Measurements from ENCODE around the gene UPP2. TPM values are rescaled to one million over a fixed set of nuclear protein-coding genes. Genes with fewer than 3 reads are reported as not detected.

UPP2 gene
- polyA plus RNA-seq, 2 of the 4 experiments (the other 2 are of a cell fraction) = not detected

- ATAC-seq (no peak), FAIRE-seq (no peak)
- CTCF ChIA-PET = interaction anchor here (1.3 to 1.6 kb wide), 2 partner anchors 8 to 19 kb away, joined by 3 to 4 read pairs; no protein-coding TSS in a partner anchor
Observed at GRCh38 chr2:158061763-158062162, 39.9 kb upstream of the UPP2 start.

DNA sequence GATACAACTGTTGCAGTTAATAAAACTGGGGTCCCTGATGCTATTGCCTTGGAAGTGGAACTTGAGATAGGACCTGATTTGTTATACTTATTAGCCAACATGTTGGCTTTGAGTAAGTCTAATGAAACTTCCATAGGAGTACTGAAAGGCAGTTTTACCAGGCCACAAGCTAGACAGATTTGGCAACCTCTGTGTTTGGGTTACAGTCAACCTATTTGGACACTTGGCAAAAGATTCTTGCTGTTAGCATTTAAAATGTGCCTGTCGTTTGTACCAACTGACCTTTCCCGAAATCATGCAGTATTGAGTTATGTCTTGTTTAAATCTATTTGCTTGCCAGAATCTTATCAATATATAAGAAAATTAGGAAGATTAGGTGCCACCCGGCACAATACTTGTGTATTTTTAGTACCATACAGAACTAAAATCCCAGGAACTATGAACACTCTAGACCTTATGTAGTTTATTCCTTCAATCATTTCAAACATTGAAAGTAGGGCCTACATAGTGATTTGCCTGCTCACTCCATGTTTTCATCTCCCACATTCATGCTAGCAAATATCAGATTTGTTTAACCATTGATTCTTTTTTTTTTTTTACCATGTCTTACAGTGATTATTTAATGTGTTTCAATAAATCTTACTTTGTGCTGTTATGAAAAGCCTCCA, 35.5 kb upstream of the UPP2 start:
- ChIA-PET CTCF (interaction anchor here (1.0 kb wide), 1 partner anchor 688 kb away, joined by 3 read pairs; no protein-coding TSS in a partner anchor), POLR2A (no interaction called here)
- no peak overlapping the region for H3K4me3 ChIP-seq
- DNase-seq (ENCODE audit: low read depth in 1 of 2, low spot score in 1 of 2) (no peak), FAIRE-seq (no peak), ATAC-seq (no peak)
- no peak overlapping the region for H3K27ac ChIP-seq
- no peak for TF ChIP-seq EP300 (IDR thresholded peaks at IDR 0.05)
- no peak for TF ChIP-seq MAX (IDR thresholded peaks at IDR 0.05)
- TF ChIP-seq, protein P1, sequence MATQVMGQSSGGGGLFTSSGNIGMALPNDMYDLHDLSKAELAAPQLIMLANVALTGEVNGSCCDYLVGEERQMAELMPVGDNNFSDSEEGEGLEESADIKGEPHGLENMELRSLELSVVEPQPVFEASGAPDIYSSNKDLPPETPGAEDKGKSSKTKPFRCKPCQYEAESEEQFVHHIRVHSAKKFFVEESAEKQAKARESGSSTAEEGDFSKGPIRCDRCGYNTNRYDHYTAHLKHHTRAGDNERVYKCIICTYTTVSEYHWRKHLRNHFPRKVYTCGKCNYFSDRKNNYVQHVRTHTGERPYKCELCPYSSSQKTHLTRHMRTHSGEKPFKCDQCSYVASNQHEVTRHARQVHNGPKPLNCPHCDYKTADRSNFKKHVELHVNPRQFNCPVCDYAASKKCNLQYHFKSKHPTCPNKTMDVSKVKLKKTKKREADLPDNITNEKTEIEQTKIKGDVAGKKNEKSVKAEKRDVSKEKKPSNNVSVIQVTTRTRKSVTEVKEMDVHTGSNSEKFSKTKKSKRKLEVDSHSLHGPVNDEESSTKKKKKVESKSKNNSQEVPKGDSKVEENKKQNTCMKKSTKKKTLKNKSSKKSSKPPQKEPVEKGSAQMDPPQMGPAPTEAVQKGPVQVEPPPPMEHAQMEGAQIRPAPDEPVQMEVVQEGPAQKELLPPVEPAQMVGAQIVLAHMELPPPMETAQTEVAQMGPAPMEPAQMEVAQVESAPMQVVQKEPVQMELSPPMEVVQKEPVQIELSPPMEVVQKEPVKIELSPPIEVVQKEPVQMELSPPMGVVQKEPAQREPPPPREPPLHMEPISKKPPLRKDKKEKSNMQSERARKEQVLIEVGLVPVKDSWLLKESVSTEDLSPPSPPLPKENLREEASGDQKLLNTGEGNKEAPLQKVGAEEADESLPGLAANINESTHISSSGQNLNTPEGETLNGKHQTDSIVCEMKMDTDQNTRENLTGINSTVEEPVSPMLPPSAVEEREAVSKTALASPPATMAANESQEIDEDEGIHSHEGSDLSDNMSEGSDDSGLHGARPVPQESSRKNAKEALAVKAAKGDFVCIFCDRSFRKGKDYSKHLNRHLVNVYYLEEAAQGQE (IDR thresholded peaks at IDR 0.05) = no peak
- TF ChIP-seq MYC (IDR thresholded peaks at IDR 0.05; ENCODE audit: borderline replicate concordance, low read length) = no peak
- no peak for TF ChIP-seq TFCP2L1 (CRISPR knock-in tag; IDR thresholded peaks at IDR 0.05)
- TF ChIP-seq RAD21 (conservative IDR thresholded peaks at IDR 0.05 in 1 of 2, IDR thresholded peaks at IDR 0.05 in 1 of 2) = no peak
- WGBS (ENCODE audit: missing lambda C conversion rate) = 75% methylated on average over 3 of the region's 3 CpGs
- H3K4me1 ChIP-seq = no peaks in the 10 kb centered on the region
- H3K4me2 ChIP-seq = no peak overlapping the region
- H3K9me3 ChIP-seq = no peaks in the 10 kb centered on the region

More at GRCh38 chr2:158061763-158062162, 39.9 kb upstream of the UPP2 start:
- H3K9me3 ChIP-seq = no peaks in the 10 kb centered on the region
- H3K4me1 ChIP-seq = no peaks in the 10 kb centered on the region
- no peak overlapping the region for H3K4me3 ChIP-seq
- TF ChIP-seq, protein P2, sequence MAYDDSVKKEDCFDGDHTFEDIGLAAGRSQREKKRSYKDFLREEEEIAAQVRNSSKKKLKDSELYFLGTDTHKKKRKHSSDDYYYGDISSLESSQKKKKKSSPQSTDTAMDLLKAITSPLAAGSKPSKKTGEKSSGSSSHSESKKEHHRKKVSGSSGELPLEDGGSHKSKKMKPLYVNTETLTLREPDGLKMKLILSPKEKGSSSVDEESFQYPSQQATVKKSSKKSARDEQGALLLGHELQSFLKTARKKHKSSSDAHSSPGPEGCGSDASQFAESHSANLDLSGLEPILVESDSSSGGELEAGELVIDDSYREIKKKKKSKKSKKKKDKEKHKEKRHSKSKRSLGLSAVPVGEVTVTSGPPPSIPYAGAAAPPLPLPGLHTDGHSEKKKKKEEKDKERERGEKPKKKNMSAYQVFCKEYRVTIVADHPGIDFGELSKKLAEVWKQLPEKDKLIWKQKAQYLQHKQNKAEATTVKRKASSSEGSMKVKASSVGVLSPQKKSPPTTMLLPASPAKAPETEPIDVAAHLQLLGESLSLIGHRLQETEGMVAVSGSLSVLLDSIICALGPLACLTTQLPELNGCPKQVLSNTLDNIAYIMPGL (CRISPR knock-in tag; IDR thresholded peaks at IDR 0.05; ENCODE audit: borderline replicate concordance) = no peak
- TF ChIP-seq, protein P3, sequence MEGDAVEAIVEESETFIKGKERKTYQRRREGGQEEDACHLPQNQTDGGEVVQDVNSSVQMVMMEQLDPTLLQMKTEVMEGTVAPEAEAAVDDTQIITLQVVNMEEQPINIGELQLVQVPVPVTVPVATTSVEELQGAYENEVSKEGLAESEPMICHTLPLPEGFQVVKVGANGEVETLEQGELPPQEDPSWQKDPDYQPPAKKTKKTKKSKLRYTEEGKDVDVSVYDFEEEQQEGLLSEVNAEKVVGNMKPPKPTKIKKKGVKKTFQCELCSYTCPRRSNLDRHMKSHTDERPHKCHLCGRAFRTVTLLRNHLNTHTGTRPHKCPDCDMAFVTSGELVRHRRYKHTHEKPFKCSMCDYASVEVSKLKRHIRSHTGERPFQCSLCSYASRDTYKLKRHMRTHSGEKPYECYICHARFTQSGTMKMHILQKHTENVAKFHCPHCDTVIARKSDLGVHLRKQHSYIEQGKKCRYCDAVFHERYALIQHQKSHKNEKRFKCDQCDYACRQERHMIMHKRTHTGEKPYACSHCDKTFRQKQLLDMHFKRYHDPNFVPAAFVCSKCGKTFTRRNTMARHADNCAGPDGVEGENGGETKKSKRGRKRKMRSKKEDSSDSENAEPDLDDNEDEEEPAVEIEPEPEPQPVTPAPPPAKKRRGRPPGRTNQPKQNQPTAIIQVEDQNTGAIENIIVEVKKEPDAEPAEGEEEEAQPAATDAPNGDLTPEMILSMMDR (IDR thresholded peaks at IDR 0.05) = no peak
- TF ChIP-seq CHD2 (IDR thresholded peaks at IDR 0.05; ENCODE audit: low read length, partially characterized antibody) (no peak), PHF8 (IDR thresholded peaks at IDR 0.05; ENCODE audit: borderline replicate concordance, low read depth) (no peak), ZC3H11A (IDR thresholded peaks at IDR 0.05) (no peak), CEBPB (IDR thresholded peaks at IDR 0.05) (no peak), MYC (IDR thresholded peaks at IDR 0.05; ENCODE audit: borderline replicate concordance, low read length) (no peak), RAD21 (conservative IDR thresholded peaks at IDR 0.05 in 1 of 2, IDR thresholded peaks at IDR 0.05 in 1 of 2) (no peak), MAX (IDR thresholded peaks at IDR 0.05) (no peak), HOXA7 (CRISPR knock-in tag; IDR thresholded peaks at IDR 0.05) (no peak), MAFK (IDR thresholded peaks at IDR 0.05; ENCODE audit: partially characterized antibody) (no peak)
- DNase-seq (ENCODE audit: low read depth in 1 of 2, low spot score in 1 of 2) = no peak
- WGBS (ENCODE audit: missing lambda C conversion rate) = 78% methylated on average over 5 of the region's 5 CpGs
- no peak overlapping the region for H3K4me2 ChIP-seq
- POLR2A ChIA-PET = no interaction called here
- H3K27ac ChIP-seq = no peak overlapping the region

Data from A549 (cell line).